NCI-H774 (cell line): ENCODE data around the gene KRT9.
"Not testable (repeated sequence)": the region's sequence is repeated elsewhere in the genome, so short reads cannot be mapped to it uniquely, and the experiment has no call there.

ENCODE experiments used
- DNase-seq: peaks from one replicate; lab custom pipeline; 2025; lab: John Stamatoyannopoulos, UW

Gene KRT9

DNA sequence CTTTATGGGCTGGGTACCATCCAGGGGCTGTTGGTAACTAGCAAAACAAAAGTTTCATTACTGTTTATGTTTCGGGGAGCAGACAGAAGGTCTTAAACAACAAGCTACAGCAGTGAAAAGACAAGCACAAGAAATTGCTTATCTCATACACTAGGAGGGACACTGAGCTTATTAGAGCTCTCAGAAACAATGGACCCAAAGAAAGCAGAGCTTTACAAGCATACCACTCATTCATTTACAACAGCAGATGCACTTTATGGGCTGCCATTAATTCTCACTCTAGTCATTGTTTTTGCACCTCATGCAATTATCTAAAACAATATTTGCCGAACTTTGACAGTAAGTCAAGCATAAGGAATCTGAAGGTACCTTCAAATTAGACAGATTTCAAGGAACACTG lies 30.7 kb upstream of the KRT9 start:
- DNase-seq: no peak

DNA sequence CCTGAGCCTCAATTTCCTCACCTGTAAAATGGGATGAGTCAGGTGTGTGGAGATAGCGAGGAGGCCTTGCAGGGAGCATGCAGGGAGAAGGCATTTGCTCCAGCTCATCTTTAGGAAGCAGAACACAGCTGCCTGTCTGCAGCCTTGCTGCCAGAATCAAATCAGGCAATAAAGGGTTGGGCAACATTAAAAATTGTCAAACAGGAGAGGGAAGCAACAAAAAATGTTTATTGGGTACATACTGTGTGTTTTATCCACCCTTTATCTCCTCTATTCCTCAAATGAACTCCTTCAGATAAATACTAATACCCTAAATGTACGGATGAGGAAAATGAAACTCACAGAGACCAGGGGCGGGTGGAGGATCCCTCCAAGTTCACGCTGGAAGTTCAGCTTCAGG lies 28.5 kb upstream of the KRT9 start:
- DNase-seq: no peak

GRCh38 chr17:41599680-41600079 lies 27.8 kb upstream of the KRT9 start:
- DNase-seq: no peak

DNA sequence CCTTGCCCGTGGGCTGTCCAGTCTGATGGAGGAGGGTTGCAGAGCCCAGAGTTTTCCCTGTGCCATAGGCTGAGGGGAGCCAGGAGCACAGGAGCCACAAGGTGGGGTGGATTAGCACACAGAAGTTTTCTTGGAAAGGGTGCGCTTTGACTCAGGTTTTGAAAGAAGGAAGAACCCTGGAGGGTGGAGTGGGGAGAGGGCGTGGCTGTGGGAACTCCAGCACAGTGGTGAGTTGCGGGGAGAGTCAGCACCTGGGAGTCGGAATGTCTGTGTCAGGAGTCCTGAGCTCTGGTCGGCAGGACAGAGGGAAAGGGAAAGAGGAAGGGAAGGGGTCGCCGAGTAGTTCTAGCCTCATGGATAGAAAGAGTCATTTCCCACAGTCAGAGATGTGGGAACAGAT lies 23.7 kb upstream of the KRT9 start:
- DNase-seq: no peak

DNA sequence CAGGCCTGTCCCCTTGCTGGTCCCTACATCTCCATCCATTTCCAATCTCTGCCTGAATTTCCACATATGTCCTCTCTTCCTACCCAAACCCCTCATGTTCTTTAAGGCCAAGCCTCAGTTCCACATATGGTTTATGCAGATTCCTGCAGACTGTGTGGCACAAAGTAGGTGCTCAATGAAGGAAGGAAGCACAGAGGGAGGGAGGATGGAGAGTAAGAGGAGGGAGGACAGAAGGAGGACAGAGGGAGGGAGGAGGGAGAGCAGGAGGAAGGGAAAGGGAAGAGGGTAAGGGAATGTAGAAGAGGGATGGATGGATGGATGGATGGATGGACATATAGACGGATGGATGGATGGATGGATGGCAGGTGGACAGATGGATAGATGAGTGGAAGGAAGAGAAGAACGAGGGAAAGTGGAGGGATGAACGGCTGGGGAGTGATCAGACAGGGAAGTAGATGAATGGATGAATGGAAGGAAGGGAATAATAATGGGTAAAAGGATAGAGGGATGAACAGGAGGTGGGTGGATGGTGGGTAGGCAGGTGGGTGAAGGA lies 22.6 kb upstream of the KRT9 start:
- no peak for DNase-seq

- DNase-seq: no peak
Observed at GRCh38 chr17:41593306-41593981, 21.6 kb upstream of the KRT9 start.

GRCh38 chr17:41592601-41593305 lies 20.9 kb upstream of the KRT9 start:
- no peak for DNase-seq

GRCh38 chr17:41589301-41589700 lies 17.4 kb upstream of the KRT9 start:
- DNase-seq: no peak

GRCh38 chr17:41588126-41588810 lies 16.4 kb upstream of the KRT9 start:
- DNase-seq: no peak

DNA sequence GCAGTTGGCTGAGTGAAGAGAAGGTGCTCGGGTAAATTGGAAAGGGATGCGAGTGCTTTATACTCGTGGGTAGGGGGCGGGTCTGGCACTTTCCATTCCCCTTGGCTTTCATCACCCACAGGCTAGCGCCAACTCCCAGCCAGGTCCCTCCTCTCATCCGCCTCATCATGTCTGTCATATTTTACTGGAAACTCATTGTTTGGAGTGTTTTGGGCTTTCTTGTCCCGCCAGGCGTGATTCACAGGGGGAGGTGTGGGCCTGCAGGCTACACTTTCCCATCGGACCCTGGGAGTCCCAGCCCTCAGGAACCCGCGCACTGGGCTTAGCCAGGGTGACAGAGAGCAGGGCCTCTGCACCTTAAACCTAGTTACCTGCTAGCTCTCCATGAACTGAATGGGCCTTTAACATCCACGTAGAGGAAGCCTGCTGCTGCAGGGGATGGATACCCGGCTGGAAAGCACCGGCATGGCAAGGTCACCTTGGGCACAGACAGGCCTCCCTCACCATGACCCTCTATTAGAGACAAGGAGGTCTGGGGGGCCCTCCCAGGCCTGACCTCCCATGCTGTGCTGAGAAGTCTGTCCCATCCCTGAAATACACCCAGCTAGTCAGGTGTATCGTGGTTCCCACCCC lies 15.1 kb upstream of the KRT9 start, which contains the start of gene KRT14:
KRT14 (minus strand) TSS at position 33 of the 633 bp plus-strand sequence. CDS start 61 bp downstream, outside the sequence.
- DNase-seq: no peak

DNA sequence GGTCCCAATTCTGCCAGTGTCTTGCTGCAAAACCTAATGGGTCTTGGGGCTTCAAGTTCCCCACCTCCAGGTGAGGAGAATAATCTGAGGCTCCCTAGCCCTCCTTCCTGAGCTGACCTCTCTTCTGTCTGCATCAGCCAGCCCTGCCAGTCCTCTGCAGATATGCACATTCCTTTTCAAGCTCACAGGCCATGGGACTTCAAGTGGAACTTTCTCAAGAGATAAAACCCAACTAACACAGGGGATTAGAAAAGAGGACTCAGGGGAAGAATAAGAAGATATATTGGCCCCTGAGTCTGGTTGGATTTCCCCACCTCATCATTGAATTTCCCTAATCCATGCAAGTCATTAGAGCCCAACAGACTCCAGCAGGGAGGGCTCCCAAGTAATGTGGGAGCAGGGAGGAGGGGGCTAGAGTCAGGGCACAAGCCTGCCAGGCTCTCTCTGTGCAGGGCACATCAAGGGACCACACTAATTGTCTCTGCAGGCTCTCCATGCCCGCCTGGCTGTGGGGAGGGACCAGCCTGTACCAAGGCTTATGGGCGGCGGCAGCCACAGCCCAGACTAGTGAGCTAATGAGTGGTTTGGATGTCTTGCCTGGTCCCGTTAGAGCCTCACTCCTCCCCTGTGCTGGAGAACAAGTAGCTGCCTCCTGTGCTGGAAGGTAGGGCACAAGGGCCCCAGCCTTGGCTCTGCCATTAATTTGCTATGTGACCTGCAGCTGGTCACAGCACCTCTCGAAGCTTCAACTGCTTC lies 13.6 kb upstream of the KRT9 start:
- DNase-seq: no peak

GRCh38 chr17:41584331-41584927 lies 12.6 kb upstream of the KRT9 start:
- not testable (repeated sequence) for DNase-seq

GRCh38 chr17:41583137-41584127 lies 11.6 kb upstream of the KRT9 start:
- no peak for DNase-seq

DNA sequence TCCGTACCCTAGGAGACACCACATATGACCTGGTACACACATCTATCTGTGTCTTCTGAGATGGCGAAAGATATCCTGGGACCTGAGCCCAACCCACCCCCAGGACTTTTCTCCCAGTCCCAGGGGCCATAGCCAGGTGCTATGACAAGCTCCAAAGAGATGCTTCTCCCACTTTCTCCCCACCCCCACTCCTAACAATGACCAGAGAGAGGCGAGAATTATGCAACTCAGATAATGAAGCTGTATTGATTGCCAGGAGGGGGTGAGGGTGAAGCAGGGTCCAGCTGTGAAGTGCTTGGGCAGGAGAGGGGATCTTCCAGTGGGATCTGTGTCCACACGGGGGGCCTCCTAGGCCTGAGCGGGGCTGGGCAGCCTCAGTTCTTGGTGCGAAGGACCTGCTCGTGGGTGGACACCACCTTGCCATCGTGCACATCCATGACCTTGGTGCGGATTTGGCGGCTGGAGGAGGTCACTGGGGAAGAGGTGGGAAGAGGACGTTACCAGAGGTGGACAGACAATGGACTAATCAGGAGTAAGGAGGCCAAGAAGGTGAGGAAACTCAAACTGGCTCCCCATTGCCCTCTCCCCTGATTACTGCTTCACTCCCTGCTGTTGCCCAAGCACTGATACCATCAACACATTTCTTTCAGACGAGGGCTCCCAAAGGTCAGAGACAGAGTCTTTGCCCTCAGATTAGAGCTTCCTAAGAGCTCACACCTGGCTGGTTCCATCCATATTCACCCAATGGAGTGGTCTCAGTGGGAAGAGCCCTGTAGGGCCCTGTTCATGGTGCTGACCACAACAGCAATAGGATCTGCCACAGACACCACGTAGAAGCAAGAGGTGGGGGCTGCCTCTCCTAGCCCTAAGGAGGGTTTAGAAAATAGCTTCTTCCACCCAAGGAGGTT lies 10.5 kb upstream of the KRT9 start:
- DNase-seq: not testable (repeated sequence)

GRCh38 chr17:41581366-41582060 lies 9.7 kb upstream of the KRT9 start:
- DNase-seq: no peak

GRCh38 chr17:41580687-41581365 lies 9.0 kb upstream of the KRT9 start:
- DNase-seq: no peak

DNA sequence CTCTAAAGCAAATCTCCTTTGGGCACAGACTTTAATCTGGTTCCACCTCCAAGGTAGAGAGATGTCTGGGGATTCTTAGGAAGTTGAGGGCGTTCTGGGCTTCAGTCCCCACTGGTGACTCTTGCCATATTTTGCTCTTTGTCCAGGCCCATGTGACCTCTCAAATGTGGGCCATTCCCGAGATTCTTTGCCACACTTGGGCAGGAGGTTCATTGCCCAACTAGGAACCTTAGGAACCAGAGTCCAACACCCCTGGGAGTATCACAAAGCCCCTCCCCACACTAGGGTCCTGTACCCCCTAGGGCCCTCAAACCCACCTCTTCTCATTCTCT lies 8.4 kb upstream of the KRT9 start:
- no peak for DNase-seq
